SKM-1 (cell line): ENCODE results near the gene PTH2.

Source experiments
- DNase-seq: peaks from one replicate; lab custom pipeline; 2025; ENCODE audit not compliant: unreplicated experiment; lab: John Stamatoyannopoulos, UW

PTH2 gene

GRCh38 chr19:49432141-49433073 is 9.2 kb upstream of the PTH2 start:
- no peak for DNase-seq

GRCh38 chr19:49431330-49431749 is 8.1 kb upstream of the PTH2 start:
- DNase-seq: no peak

- DNase-seq: peak; percentile 11
Measured at GRCh38 chr19:49430678-49431329, 7.6 kb upstream of the PTH2 start.

GRCh38 chr19:49430172-49430677 is 7.0 kb upstream of the PTH2 start:
- no peak for DNase-seq

GRCh38 chr19:49428547-49429451 is 5.6 kb upstream of the PTH2 start:
- DNase-seq: no peak

- no peak for DNase-seq
Measured at GRCh38 chr19:49427855-49428546, 4.8 kb upstream of the PTH2 start.

- no peak for DNase-seq
Measured at GRCh38 chr19:49427339-49427738, 4.1 kb upstream of the PTH2 start.

- no peak for DNase-seq
Measured at GRCh38 chr19:49425922-49426592, 2.8 kb upstream of the PTH2 start.

GRCh38 chr19:49425178-49425577 is 1.9 kb upstream of the PTH2 start, which contains the start of gene GFY:
Gene GFY, plus strand, starts transcription at chr19:49425388. Its CDS starts 1,043 bp downstream, at chr19:49426431.
- no peak for DNase-seq

- DNase-seq: no peak
Measured at GRCh38 chr19:49423985-49424303, 703 bp upstream of the PTH2 start.

- DNase-seq: no peak
Measured at GRCh38 chr19:49422407-49423070, 702 bp downstream of the PTH2 start.

GRCh38 chr19:49421878-49422202 is 1.4 kb downstream of the PTH2 start:
- DNase-seq: no peak

- DNase-seq: no peak
Measured at GRCh38 chr19:49421039-49421877, 2.0 kb downstream of the PTH2 start.

GRCh38 chr19:49420227-49420626 is 3.0 kb downstream of the PTH2 start:
- DNase-seq: no peak

GRCh38 chr19:49419173-49419572 is 4.1 kb downstream of the PTH2 start:
- DNase-seq: no peak

- no peak for DNase-seq
Measured at GRCh38 chr19:49418511-49418910, 4.7 kb downstream of the PTH2 start.

- no peak for DNase-seq
Measured at GRCh38 chr19:49417088-49417487, 6.2 kb downstream of the PTH2 start.

GRCh38 chr19:49415810-49416200 is 7.4 kb downstream of the PTH2 start:
- DNase-seq: no peak
